ENCODE measurements around the gene NTMT1.
"Not testable (repeated sequence)": the region's sequence is repeated elsewhere in the genome, so short reads cannot be mapped to it uniquely, and the experiment has no call there.

Gene NTMT1

GRCh38 chr9:129626079-129626624, at the start of gene NTMT1:
Gene NTMT1 (plus strand): TSS chr9:129626163. CDS start chr9:129632704, 6,541 bp downstream.
- peak; percentile 82 for DNase-seq (ENCODE audit: low read depth)

- DNase-seq (ENCODE audit: low read depth): no peak
Observed at GRCh38 chr9:129576546-129577543, 49.1 kb upstream of the NTMT1 start.

- DNase-seq (ENCODE audit: low read depth): no peak
Observed at GRCh38 chr9:129579294-129579693, 46.7 kb upstream of the NTMT1 start.

GRCh38 chr9:129580211-129580915, 45.6 kb upstream of the NTMT1 start:
- DNase-seq (ENCODE audit: low read depth): no peak

- no peak for DNase-seq (ENCODE audit: low read depth)
Observed at GRCh38 chr9:129581505-129582189, 44.3 kb upstream of the NTMT1 start.

GRCh38 chr9:129582855-129583254, 43.1 kb upstream of the NTMT1 start:
- DNase-seq (ENCODE audit: low read depth): no peak

GRCh38 chr9:129583308-129584038, 42.5 kb upstream of the NTMT1 start:
- no peak for DNase-seq (ENCODE audit: low read depth)

GRCh38 chr9:129584136-129584535, 41.8 kb upstream of the NTMT1 start:
- DNase-seq (ENCODE audit: low read depth): peak; percentile 25

- DNase-seq (ENCODE audit: low read depth): no peak
Observed at GRCh38 chr9:129585352-129585751, 40.6 kb upstream of the NTMT1 start.

GRCh38 chr9:129586245-129586644, 39.7 kb upstream of the NTMT1 start:
- no peak for DNase-seq (ENCODE audit: low read depth)

- DNase-seq (ENCODE audit: low read depth): no peak
Observed at GRCh38 chr9:129586685-129587084, 39.3 kb upstream of the NTMT1 start.

GRCh38 chr9:129587487-129588262, 38.3 kb upstream of the NTMT1 start:
- no peak for DNase-seq (ENCODE audit: low read depth)

- DNase-seq (ENCODE audit: low read depth): no peak
Observed at GRCh38 chr9:129590466-129590865, 35.5 kb upstream of the NTMT1 start.

- no peak for DNase-seq (ENCODE audit: low read depth)
Observed at GRCh38 chr9:129591916-129592315, 34.0 kb upstream of the NTMT1 start.

GRCh38 chr9:129592790-129593189, 33.2 kb upstream of the NTMT1 start:
- not testable (repeated sequence) for DNase-seq (ENCODE audit: low read depth)

GRCh38 chr9:129594632-129595031, 31.3 kb upstream of the NTMT1 start:
- DNase-seq (ENCODE audit: low read depth): no peak

GRCh38 chr9:129595311-129595741, 30.6 kb upstream of the NTMT1 start:
- DNase-seq (ENCODE audit: low read depth): no peak

GRCh38 chr9:129595903-129596540, 29.9 kb upstream of the NTMT1 start:
- DNase-seq (ENCODE audit: low read depth): no peak

GRCh38 chr9:129596541-129597331, 29.2 kb upstream of the NTMT1 start:
- DNase-seq (ENCODE audit: low read depth): no peak
